ENCODE measurements around the gene SLC25A6. TPM values are rescaled to one million over a fixed set of nuclear protein-coding genes. Genes with fewer than 3 reads are reported as not detected.

SLC25A6 gene
- polyA plus RNA-seq, 1 experiment: 273 TPM

GRCh38 chrX:1389181-1389992 lies 2.5 kb downstream of the SLC25A6 start:
- no peaks in the 10 kb centered on the region; the same call in 1 of the 2 replicates for H3K9me3 ChIP-seq (ENCODE audit: control insufficient read depth, insufficient read depth, low read length)
- POLR2A ChIA-PET: no interaction called here

GRCh38 chrX:1388651-1389050 lies 3.3 kb downstream of the SLC25A6 start:
- H3K27me3 ChIP-seq (ENCODE audit: control insufficient read depth, insufficient read depth, low read length): no peaks in the 10 kb centered on the region
- CTCF ChIA-PET: no interaction called here
- no peak for TF ChIP-seq CTCF (IDR thresholded peaks at IDR 0.05; ENCODE audit: low read depth, low read length)
- H3K9me3 ChIP-seq (ENCODE audit: control insufficient read depth, insufficient read depth, low read length): no peaks in the 10 kb centered on the region; the same call in 1 of the 2 replicates
- POLR2A ChIA-PET: no interaction called here
- H3K4me3 ChIP-seq (ENCODE audit: low read depth, low read length): no peak overlapping the region
- DNase-seq (ENCODE audit: low read depth, low spot score): no peak
- H3K27ac ChIP-seq (ENCODE audit: low read depth, low read length): no peak overlapping the region

More at GRCh38 chrX:1389181-1389992, 2.5 kb downstream of the SLC25A6 start:
- no peak for DNase-seq (ENCODE audit: low read depth, low spot score)
- no peak overlapping the region for H3K4me3 ChIP-seq (ENCODE audit: low read depth, low read length)
- H3K27me3 ChIP-seq (ENCODE audit: control insufficient read depth, insufficient read depth, low read length): no peaks in the 10 kb centered on the region
- TF ChIP-seq CTCF (IDR thresholded peaks at IDR 0.05; ENCODE audit: low read depth, low read length): no peak
- H3K27ac ChIP-seq (ENCODE audit: low read depth, low read length): no peak overlapping the region
- CTCF ChIA-PET: no interaction called here

GRCh38 chrX:1387141-1387776 lies 4.7 kb downstream of the SLC25A6 start:
- no peak for TF ChIP-seq CTCF (IDR thresholded peaks at IDR 0.05; ENCODE audit: low read depth, low read length)
- H3K27ac ChIP-seq (ENCODE audit: low read depth, low read length): no peak overlapping the region
- H3K9me3 ChIP-seq (ENCODE audit: control insufficient read depth, insufficient read depth, low read length): no peaks in the 10 kb centered on the region; the same call in 1 of the 2 replicates
- no peaks in the 10 kb centered on the region for H3K27me3 ChIP-seq (ENCODE audit: control insufficient read depth, insufficient read depth, low read length)
- DNase-seq (ENCODE audit: low read depth, low spot score): no peak
- CTCF ChIA-PET: no interaction called here
- POLR2A ChIA-PET: no interaction called here
- H3K4me3 ChIP-seq (ENCODE audit: low read depth, low read length): no peak overlapping the region

GRCh38 chrX:1386338-1387127 lies 5.4 kb downstream of the SLC25A6 start:
- no peak overlapping the region for H3K4me3 ChIP-seq (ENCODE audit: low read depth, low read length)
- no peak for DNase-seq (ENCODE audit: low read depth, low spot score)
- TF ChIP-seq CTCF (IDR thresholded peaks at IDR 0.05; ENCODE audit: low read depth, low read length): no peak
- H3K27me3 ChIP-seq (ENCODE audit: control insufficient read depth, insufficient read depth, low read length): no peaks in the 10 kb centered on the region
- H3K9me3 ChIP-seq (ENCODE audit: control insufficient read depth, insufficient read depth, low read length): no peaks in the 10 kb centered on the region; the same call in 1 of the 2 replicates
- POLR2A ChIA-PET: no interaction called here
- CTCF ChIA-PET: no interaction called here
- no peak overlapping the region for H3K27ac ChIP-seq (ENCODE audit: low read depth, low read length)
